HG03521 (cell line): ENCODE data around the gene LHFPL2.

ENCODE experiments used
- ATAC-seq: cut with Tn5 transposase; IDR thresholded peaks from one replicate; pipeline ENCODE4 v1.9.1; 2021; ENCODE audit warnings: mild to moderate bottlenecking, moderate library complexity; ENCODE audit not compliant: unreplicated experiment

Gene LHFPL2

GRCh38 chr5:78547731-78548615 lies 100.6 kb downstream of the LHFPL2 start:
- no peak for ATAC-seq

- ATAC-seq, result no peak
These were observed 101.4 kb downstream of the LHFPL2 start for GRCh38 chr5:78547183-78547582.

DNA sequence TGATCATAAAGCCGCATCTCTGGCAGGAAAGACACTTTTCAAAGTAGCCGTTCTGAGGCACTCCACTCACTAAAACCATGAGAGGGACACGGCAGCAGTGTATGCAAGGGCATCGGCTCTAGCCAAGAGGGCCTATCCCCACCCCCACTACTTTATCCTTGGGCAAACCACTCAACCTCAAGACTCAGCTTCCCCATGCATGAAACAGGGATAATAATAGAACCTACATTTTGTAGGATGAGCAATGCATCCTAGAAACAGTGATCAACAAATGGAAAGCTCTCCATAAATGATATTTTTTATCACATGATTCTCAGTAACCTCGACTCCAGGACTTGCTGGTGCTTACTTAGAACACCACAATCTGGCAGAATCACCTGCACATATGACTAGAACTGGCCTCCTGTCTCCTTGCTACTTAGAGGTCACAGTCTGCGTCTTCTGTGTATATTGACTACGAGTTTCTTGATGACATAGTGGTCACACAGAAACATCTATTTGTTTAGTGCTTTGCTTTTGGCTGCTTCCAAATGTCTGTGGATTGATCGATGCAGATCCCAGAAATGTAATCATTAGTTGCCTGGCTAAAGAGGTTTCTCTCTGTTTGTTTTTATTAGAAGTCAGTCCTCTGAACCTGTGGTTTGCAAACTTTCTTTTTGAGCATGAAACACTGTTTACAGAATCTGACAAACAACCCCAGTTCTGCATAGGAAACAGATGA lies 102.1 kb downstream of the LHFPL2 start:
- ATAC-seq, result no peak

DNA sequence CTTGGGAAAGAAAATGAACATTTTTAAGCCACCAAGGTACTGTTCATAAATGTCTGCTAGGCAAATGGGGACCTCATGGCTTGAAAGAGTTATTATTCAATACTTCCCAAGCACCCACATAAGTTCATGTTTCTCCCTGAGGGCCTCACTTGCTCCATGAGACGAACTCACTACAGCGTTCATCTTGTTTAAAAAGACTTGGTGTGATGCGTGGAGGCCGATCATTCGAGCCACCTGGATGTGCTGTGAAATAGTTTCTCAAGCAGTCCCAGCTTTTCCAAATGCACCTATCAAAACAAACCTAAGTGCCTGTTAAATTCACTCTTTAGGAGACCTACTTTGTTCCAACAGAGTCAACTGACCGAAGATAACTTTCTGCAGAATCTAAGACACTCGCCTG lies 103.2 kb downstream of the LHFPL2 start:
- ATAC-seq, result no peak

- ATAC-seq, result no peak
These were observed 103.9 kb downstream of the LHFPL2 start for GRCh38 chr5:78544561-78545201.

DNA sequence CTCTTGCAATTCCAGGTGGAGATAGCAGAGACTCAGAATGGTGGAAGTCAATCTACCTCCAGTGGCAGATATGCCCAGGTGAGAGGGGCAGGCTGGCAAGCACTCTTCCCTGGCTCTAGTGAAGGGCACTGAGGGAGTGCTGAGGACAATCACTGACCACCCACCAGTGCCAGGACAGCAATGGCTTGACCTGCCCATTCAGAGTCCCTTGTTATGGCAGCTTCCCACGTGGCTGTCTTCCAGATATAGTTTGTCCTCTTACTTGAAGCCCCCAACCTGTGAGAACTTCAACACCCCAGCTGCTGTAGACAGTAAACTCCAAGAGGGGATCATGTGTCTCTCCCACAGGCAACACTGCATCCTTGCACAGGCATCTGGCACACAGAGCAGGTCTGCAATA lies 104.7 kb downstream of the LHFPL2 start:
- ATAC-seq, result no peak

- no peak for ATAC-seq
These were observed 105.3 kb downstream of the LHFPL2 start for GRCh38 chr5:78543292-78543691.

DNA sequence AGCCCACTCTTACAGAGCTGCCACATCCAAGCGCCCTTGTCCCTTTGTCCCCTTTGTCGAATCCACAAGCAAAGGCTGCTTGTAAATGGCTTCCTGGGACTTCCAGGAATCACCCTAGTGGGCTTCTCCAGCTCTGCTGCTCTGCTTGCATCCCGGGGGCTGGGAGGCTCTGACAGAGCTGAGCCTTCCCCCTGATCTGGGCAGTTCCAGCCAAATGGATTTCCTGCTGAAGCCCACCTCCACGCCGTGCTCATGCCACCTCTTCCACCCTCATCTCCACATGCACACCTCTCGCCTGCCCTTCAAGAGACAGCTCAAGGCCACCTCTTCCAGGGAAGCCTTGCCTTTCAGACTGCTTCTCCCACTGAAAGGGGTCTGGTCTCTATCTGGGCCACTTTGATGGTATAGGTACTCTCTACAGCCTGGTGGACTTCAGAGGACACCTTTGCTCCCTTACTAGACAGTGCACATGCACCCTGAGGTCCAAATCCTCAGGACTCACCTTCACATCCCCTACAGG lies 106.2 kb downstream of the LHFPL2 start:
- no peak for ATAC-seq

DNA sequence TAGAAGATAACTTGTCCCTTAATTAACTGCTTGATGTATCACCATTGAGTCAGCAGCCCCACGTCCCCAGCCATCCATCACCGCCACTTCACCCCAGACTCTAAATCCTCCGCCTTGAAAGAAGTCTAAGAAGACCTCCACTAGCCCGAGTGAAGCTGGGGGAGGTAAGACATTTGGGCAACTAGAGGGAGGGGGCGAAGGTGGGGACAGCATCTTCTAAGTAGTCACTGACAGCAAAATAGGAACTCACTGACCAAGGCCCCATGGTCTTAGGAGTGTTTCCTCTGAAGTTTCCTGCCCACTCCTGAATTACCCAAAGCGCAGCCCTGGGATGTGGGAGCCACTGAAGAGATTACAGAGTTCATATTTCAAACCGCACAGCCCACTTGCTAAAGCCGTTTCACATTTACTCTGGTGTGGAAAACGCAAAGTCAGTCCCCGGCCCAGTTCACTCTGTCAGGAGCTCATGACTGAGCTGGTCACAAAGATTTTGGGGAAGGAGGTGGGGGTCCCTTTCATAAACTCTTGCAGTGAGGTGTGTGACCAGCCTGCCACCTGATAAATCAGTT lies 107.4 kb downstream of the LHFPL2 start:
- ATAC-seq, result no peak

DNA sequence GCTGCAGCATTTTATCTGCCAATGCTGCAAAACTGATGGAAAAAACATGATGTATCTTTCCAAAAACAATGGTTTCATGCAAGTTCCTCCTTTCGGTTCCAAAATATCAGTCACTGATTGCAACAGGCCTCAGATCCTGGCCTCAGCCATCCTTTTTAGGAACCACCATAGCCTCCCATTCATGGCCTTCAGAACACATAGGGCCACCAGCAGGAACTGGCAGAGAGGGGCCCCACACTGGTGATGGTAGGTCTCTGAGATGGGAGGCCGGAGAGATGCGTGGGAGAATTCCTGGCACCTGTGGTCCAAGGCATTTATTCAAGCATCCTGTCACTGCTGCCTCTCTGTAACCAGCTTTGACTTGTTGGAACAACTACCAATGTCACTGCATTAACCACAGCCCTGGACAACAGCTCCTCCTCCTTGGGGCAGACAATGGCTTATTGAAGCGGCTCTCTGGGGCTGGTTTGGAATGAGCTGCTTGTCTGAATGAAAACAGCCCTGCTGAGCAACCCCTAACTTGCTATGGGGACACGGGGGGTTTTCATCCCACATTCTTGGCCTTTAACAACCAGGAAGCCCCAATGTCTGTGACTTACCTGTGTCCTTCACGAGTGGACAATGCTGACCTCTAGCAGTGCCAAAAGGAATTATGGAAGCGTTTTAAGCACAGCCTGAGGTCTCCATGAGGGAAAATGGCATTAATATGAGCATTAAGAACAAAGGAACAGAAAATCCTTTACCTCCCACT lies 108.1 kb downstream of the LHFPL2 start:
- no peak for ATAC-seq

DNA sequence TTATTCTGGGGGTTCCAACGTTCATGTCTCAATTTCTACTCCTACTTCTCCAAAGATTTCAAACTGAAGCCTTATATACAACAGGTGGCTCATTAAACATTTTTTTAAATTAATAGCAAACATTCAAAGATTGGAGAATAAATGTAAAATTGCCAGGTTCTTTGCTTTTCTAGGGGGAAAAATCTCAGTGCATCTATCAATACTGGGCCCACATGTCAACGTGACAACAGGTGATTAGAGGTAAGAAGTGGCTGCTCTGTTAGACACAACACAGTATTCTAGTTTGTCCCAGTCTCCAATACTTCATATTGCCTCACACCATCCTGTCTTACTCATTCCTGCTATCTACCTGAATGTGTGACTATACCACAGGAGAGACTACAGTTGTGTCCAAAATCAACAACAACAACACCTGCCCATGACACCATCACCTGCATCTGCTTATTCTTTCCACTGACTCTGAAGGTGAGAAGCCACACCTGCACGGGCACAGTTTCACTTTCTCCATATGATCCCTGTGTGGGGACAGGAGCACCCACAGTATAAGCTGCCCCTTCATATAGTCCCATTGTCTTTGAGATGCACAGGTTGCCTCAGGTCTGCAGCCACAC lies 110.2 kb downstream of the LHFPL2 start:
- no peak for ATAC-seq

DNA sequence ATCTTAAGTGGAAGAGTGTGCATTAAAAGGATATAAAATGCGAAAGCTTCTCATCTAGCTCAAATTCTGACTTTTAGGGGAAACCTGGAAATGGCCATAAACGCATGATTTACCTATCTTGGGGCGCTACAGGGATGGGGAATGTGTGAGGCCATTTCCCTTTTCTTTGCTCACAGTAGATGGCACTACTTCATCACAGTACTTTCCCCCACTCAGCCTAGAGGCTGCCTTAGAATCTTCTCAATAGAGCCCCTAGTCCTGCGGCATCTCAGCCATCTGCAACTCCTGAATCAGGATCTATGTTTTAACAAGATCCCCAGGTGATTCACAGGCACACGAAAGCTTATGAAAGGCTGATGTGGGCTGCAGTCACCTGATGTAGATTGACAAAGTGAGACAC lies 110.8 kb downstream of the LHFPL2 start:
- ATAC-seq, result no peak

- no peak for ATAC-seq
These were observed 111.2 kb downstream of the LHFPL2 start for GRCh38 chr5:78537411-78537810.

GRCh38 chr5:78536661-78537196 lies 111.8 kb downstream of the LHFPL2 start:
- no peak for ATAC-seq

DNA sequence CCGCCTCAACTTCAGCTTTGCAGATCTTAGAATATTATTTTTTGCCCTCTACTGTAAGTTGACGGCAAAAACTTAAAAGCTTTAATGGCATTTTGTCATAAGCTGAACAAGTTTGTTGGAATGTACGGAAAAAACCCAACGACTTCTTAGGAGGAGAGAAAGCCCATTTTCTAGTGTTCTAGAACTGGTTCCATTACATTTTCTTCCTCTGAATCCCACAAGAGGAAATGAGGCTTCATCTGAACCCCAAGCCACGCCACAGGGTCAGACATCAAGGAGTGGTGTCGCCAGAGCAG lies 113.7 kb downstream of the LHFPL2 start:
- ATAC-seq, result no peak

DNA sequence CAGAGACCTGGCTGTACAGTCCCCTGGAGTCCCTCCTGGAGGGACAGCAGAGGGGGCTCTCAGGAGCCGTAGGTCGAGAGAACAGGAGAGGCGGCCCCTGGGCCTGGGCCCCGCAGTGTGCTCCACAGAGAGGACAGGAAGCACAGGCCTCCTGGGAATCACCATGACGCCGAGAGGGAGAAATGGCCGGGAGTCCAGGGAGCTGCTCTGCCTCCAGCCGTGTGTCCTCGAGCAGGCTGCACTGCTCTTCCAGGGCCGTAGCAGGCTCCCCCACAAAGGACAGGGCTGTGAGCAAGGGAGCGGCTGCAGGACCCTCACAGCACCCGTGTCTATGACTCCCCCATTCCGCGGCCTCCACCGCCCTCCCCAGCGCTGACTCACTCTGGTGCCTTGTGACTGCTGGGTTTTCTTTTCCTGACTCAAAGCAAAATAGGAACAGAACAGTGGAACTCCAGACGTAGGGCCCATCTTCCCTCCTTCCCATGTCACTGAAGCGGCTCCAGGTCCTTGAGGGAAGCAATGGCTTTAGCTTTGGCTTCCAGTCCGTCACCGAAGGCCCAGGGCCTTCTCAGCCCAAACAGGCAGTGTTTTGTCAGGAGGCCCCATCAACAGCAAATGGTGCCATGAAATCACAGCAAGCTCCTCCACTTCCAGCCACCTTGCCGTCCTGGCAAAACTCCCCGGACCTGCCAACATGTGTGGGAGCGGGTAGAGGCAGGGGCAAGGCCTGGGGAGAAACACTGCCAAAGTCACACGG lies 114.2 kb downstream of the LHFPL2 start:
- no peak for ATAC-seq

DNA sequence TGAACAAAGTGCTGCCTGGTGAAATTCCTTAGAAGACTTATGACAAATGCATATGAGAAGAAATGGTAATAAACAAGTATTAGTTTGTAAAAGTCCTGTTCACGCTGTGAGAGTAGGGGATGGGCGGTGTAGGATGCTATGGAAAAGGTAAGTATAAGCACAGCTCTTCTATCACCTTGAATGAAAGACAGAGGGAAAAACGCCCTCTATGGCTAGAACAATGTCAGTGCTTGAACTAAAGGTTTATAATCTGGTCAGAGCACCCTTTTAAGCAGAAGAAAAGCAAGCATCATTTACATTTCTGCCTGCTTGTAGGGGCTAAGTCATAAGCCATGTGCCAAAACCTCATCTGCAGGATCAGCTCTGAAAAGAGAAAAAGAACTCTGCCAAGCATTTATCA lies 115.2 kb downstream of the LHFPL2 start:
- no peak for ATAC-seq

GRCh38 chr5:78530342-78531096 lies 118.1 kb downstream of the LHFPL2 start:
- no peak for ATAC-seq

- no peak for ATAC-seq
These were observed 120.6 kb downstream of the LHFPL2 start for GRCh38 chr5:78527925-78528324.
